Myocyte (in vitro differentiated cells): ENCODE measurements around the gene LPCAT3. TPM values are rescaled to one million over a fixed set of nuclear protein-coding genes. Genes with fewer than 3 reads are reported as not detected.

Experiments used
- DNase-seq: peaks from one replicate; pipeline ENCODE4 v3.0.0-alpha.2; 2012; ENCODE audit warnings: low read depth
- total RNA-seq: library from RNA; depleted of rRNA; stranded (reverse); fragments of >200 nt; gene quantifications from 2 replicates; pipeline ENCODE4 v1.2.3, GENCODE V29; 2014

LPCAT3 gene
- total RNA-seq, 1 donor from 2014 or later: 79.8 TPM

DNA sequence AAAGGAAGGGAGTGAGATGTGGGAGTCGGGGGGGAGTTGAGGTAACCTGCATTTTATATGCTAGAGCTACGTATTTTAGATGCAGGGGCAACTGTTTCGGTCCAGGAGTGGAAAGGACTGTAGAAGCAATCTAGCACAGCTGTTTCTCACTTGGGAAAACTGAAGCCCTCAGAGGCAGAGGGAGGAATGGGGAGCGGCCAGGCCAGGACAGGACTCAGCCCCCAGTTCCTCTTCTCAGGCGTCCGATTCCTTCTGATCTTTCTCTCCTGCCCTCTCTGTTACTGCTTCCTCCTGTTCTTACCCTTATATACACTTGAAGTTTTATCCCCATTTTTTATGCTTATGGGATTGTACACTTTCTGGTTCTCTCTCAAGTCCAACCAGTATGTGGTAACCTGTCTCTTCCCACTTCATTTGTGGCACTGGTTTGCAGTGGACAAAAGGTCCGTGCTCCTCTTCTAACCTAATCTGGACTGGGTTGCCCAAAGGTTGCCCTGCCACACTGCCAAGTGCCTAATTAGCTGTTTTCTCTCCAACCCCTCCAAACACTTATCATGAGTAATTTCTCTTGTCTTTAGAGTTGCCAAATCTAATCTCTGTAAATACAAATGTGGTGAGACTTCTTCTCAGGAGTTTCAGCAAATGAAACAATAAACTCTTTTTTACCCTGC lies 16.2 kb downstream of the LPCAT3 start:
- DNase-seq: peak; percentile 54

DNA sequence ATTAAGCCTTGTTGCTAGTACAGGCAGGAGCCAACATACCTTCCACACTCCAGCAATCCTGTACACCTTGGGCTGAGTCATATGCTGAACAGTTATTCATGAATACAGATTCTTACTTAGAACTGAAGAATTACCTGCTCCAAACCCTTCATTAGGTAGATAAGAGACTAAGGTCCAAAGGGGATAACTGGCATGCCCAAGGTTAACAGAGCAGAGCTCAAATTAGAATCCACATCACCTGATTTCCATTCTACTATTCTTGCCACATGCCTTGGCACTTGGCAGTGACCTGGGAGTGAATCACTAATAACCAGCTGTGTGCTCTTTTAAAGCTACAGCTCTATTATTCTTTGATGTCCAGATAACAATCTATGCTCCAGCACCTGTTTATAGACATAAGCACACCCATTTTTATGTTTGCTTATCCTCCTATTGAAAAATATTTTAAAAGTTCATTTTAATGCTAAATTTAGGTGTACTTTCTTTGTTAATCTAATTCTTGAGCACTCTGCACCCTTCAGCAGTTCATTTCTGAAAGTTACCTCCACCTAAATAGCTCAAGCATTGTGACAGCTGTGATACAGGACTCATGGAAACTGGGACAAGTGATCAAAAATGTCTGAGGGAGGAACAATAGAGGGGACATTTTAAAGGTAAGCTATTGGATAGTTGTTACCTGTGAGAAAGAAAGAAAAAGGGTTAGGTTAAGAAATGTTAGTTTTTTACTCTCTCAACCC lies 19.4 kb downstream of the LPCAT3 start:
- peak; percentile 84 for DNase-seq

DNA sequence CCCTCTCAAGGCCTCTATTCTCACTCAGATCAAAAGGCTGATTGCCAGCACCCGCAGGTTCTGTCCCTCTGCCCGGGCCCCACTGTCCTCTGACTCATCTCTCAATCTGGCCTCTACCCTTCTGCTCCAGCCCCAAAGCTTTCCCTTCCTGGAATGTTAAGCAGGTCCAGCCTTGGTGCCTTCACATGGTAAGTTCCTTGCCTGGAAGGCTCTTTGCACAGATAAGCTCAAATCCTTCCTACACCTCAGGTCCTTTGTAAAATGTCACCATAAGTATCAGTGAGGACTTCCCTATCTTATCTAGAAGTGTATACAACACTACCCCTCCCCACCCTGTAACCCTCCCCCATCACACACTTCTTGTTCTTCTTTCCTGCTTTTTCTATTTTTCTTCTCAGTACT lies 22.2 kb downstream of the LPCAT3 start:
- peak; percentile 90 for DNase-seq

DNA sequence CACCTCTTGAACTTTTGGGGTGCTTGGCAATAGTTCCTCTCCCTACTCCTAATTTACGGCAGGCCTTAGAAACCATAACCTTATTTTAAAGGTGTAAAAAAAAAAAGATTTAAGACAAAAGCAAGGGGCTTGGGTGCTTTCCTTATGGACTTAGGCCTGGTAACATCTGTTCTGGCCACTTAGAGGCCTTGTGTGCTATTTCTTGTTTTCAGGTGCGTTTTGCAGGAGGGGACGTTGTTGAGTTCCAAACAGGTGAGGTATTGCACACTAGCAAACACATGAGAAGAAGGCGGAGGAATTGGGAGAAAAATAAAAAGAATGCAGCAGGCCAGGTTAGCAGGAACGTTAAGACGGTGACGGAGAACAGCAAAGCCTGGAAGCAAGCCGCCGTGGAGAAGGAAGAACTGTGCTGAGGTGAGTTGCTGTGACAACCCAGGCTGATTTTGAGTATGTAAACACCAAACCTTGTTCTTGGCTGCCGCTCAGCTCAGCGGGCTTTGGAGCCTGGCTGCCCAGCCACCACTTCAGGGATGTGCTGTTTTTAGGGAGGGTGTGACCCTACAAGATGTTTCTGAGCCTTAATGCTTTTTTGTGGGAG lies 30.2 kb downstream of the LPCAT3 start:
- no peak for DNase-seq

DNA sequence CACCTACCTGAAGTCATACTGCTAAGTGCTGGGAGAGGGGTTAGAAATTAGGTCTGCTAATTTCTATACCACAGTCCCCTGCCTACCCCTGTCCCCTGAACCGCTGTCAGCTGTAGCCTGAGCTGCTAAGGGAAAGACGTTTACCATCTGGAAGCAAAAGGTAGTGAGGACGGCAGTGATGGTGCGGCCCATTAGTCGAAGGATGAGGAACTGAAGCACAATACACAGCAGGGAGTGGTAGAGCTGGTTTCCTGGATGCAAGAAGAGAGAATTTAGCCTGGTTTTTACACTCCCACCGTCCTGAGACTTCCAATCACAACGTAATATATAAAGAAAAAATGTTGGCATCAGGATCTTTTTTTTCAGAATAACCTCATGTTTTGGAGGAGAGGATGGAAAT lies 35.7 kb downstream of the LPCAT3 start:
- DNase-seq: no peak

DNA sequence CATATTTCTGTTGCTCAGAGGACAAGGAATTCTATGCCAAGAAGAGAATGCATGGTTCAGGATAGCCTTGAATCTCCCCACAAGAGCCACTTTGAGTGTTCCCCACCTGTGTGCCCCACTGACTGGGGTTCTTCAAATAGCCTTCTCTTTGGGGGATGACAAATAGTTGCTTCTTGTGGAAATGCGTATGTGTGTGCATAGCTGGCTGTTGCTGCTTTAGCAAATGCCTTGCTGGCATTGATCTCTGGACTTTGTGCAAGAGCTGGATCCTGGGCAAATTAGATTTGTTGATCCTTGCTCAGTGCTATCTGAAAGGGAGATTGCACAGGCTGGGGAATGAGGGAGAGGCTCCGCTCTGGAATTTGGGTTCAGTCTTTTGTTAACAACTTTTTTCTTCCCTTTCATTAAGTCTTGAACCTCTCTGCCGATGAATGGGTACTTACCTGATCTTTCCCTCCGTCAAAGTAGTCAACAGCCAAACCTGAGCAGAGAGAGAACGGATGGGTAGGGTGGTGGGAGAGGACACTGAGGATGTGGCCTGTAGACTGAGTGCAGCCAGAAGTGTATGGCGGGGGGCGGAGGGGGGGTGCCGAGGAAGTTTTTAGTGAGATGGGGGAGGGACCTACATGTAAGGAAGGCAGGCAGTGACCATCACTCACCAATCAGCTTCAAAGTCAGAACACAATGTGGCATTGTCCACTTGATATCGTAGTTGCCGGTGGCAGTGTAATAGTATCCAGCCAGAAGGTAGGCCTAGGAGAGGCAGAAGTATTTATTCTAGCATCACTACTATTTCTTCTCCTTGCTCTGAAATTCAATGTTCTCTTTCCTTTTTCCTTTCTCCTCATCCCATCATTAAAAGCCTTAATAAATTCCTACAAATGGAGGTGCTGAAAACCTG lies 36.9 kb downstream of the LPCAT3 start:
- DNase-seq: no peak

DNA sequence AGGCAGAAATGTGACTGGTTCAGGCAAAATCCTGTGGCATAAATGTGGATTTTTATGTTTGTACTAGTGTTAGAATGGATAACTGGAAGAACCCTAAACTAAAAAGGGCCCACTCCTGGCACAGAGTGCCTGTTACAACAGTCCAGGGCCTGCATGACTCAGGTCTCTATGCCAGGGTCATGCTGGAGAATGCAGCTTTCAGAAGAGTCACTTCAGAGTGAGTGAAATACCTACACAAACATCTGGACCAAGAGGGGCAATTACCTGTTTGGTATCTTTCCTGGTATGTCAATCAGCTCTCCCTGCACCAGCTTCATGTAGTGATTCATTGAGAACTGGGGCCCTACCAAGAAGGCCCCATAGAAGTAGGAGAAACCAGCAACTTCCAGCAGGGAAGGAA lies 37.5 kb downstream of the LPCAT3 start:
- no peak for DNase-seq

DNA sequence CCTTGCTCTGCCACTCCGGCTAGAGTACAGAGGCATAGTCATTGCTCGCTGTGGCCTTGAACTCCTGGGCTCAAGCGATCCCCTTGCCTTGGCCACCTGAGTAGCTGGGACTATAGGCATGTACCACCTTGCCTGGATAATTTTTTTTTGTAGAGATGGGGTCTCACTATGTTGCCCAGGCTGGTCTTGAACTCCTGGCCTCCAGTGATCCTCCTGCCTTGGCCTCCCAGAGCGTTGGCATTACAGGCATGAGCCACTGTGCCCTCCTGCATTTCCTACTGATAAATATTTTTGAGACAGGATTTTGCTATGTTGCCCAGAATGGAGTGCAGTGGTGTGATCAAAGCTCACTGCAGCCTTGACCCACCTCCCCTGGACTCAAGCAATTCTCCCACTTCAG lies 38.2 kb downstream of the LPCAT3 start:
- no peak for DNase-seq

DNA sequence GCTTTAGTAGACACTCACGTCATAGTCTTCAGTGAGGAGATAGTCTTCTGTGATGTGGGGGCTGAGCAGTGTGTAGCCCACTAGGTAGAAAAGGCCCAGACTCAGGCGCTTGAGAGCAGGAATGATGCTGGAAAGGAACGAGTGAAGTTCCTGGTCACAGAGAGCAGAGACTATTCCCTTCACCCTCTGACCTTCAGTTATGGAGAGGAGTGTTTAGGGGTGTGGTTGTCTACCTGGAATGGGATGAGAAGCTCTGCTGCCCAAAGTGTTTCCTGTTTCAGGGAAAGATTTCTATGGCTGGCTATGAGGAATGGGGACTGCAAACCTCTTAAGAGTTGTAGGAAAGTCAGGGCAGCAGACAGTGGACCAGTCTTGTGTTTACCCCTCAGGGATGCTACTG lies 38.8 kb downstream of the LPCAT3 start:
- DNase-seq: no peak

DNA sequence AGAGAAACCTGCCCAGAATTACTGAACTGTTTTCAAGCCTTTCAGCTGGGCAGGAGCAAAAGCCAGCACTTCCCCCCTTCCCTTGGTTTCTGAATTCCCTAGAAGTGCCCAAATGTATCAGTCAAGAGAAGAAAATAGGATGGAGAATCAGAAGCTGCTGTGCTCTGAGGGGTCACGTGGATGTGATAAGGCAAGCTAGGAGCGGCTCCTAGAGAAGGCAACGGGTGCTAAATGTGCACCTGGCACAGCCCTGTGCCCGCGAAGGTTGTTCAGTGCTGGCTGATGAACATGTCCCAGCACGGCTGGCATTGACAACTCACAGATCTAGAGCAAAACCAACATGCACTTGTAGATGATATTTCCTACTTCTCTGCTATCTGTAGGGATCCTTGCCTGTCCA lies 39.3 kb downstream of the LPCAT3 start:
- DNase-seq: no peak

DNA sequence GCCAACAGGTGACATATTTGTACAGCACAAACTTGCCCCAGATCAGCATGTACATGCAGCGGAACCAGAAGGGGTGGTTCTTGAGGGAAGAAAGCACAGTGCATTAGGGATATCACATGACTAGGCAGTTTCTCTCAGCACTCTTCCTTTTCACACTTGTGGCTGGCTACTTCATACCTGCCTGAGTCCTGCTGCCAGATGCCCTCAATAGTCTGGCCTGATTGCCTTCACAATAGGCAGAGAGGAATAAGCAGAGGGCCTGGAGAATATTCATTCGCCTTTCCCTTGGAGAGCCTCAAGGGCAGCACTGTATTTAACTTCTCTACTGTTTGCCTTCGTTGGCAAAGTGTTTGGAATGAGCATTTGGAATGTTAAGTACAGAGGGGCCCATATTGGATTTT lies 39.7 kb downstream of the LPCAT3 start:
- DNase-seq: no peak

DNA sequence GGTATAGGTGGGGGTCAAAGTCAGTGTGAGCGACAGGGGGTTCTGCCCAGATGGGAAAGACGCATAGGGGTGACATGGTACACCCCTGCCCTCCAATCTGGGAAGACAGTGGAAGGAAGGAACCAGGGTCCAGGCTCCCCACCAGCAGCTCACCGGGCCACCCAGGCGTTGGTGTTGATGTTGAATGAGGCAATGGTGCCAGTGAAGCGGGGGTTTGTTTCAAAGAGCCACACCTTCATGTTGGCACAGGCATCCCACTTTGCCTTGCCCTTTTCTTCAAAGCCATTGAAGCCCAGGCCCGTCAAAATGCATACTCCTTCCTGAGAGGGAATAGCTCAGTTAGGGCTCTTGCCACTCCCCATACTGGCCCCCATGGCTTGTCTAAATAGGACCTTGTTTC lies 40.1 kb downstream of the LPCAT3 start:
- no peak for DNase-seq

DNA sequence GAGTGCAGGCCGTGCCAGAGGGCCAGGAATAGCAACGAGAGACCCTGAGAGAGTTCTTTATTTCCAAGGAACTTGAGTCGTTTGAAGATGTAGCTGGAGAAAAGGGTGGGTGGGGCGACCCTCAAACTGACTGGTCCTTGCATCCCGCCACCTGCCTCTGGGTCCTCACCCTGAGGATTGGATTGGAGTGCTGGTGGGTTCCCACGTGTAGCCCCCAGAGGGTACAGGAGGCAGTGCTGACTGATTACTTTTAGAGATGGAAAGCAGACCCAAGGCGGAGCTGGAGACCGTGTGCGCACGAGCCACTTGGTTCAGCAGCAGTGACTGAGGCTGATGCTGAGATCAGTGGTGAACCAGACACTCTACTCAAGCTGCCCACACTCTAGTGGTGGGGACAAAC lies 40.6 kb downstream of the LPCAT3 start:
- no peak for DNase-seq

DNA sequence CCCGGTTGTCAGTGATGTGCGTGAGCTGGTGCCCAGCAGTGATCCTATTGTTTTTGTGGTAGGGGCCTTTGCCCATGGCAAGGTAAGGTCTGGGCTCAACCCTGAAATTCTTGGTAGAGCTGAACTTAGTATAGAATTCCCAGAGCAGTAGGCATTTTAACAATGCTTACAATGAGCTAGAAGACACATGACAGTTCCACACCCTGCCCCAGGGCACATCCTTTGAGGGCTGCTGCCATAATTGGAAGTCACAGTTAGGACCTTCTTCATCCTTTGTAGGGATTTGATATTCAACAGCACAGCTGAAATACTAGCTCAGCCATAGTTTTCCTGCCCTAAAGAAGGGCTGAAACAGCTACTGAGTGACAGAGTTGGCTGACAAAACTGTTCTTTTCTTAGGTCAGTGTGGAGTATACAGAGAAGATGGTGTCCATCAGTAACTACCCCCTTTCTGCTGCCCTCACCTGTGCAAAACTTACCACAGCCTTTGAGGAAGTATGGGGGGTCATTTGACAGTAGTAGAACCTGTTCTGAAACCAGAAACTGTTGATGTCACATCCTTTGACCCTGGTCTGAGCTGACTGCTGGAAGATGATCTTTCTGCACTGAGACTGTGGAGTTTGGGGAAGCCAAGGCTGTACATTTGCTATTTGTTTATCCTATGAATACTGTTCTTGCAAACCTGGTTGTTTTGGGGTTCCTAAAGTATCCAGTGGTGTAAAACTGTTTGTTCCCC lies 42.8 kb downstream of the LPCAT3 start:
- no peak for DNase-seq

DNA sequence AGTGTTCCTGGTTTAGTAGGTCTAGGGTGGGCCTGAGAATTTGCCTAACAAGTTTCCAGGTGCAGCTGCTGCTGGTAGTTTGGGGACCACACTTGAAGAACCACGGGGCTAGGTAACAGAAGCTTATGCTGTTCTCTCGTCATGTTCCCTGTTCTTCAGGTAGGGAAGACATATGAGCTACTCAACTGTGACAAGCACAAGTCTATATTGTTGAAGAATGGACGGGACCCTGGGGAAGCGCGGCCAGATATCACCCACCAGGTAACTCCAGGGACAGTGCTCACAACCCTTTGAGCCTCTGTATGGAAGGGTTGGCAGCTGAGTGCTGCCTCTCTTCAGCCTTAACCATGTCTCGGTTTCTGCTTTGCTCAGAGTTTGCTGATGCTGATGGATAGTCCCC lies 44.1 kb downstream of the LPCAT3 start:
- no peak for DNase-seq

DNA sequence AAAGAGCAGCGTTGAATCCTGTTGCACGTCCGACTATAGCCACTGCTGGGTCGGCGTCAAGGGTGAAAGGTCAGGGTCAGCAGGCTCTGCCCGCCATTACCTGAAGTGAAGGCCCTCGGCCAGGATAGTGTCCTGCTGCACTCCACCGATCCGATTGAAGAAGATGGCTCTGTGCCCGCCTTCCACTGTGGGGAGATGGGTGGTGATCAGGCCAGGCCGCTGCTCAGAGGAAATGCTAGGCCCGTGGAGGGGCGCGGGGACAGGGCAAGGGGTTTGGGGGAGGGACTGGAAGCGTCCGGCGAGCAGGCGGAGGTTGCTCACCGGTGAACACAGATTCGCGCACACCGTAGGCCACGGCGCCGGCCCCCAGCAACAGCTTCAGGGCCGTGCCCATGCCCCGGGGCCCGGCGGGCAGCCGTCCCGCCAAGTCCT lies 48.2 kb downstream of the LPCAT3 start:
- DNase-seq: no peak

DNA sequence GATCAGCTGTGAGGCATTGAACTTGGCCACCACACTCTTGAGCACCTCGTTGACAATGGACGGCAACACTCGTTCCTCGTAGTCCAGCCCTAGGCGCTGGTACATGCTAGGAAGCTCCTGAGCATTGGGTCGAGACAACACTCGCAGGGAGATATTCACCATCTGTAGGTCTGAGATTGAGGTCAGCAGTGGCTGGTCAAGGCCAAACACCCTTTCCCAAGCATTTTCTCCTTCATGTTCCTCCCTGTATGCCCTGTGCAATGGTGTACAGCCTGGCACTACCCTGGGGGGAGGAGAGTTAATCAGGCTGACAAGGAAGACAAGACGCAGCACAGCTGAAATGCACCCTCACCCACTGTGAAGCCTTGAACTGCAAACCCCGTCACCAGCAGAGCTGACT lies 49.9 kb downstream of the LPCAT3 start:
- no peak for DNase-seq

DNA sequence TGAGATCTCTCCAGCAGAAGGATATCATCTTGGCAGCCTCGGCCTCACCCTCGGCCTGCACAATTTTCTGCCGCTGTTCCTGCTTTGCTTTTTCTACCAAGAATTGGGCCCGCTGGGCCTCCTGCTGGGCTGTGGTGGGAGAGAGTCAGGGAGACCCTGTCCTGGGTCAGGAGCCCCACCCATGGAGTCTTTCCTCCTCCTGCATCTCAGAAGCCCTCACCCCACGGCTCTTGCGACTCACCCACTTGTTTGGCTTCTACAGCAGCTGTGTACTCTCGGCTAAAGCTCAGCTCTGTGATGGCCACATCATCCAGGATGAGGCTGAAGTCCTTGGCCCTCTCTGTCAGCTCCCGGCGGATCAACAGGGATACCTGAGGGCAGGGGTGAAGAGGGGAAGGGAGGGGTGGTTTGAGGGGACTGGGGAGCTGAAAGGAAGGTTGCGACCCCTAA lies 50.6 kb downstream of the LPCAT3 start:
- DNase-seq: no peak

DNA sequence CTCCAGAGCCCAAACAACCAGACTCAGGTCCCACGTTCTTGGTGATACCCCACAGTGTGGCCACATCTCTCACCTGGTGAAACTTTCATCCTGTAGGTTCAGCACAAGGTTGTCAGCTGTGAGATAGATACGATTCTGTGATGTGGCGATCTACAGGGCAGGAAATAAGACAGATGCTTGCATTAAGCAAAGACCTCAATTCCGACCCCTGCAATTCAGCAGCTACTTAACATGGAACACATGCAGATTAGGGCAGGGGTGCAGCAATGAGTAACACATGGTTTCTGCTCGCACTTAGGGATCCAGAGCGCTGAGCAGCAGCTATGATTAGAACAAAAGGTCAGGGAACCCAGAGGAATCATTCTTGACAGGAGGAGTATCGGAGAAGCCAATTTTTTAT lies 51.9 kb downstream of the LPCAT3 start:
- no peak for DNase-seq

DNA sequence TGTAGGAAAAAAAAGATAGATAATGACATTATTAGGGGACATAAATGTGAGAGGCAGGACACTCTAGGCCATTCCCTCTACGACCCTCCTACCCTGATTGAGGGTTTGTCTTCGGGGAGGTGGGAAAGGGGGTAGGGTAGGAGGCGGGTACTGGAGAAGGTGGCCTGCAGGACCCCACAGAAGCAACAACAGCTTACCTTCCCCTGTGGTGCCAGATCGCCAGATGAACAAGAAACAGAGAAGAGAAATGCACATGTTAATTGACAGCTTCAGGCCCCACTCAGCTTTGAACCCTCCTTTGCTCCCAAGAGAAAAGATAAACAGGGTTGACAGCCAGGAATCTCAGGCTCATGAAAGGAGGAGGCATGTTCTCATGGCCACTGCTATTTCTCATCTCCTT lies 52.6 kb downstream of the LPCAT3 start:
- DNase-seq: no peak
